AG04450 (cell line): ENCODE data around the gene STRA6. TPM values are rescaled to one million over a fixed set of nuclear protein-coding genes. Genes with fewer than 3 reads are reported as not detected.

Source experiments
- CTCF ChIA-PET: fragments of 300-600, 350-600 bp; formaldehyde crosslinking; extraction: SDS; loops from one replicate; lab custom pipeline; 2022; ENCODE audit warnings: antibody characterized with exemption, inconsistent platforms; lab: Charles Lee
- POLR2A ChIA-PET: fragments of 350-600 bp; formaldehyde crosslinking; extraction: SDS; loops from one replicate; lab custom pipeline; 2021; ENCODE audit warnings: antibody characterized with exemption, inconsistent platforms; lab: Yijun Ruan, JAX
- DNase-seq: peaks from one replicate; pipeline ENCODE4 v3.0.0-alpha.2; 2011; ENCODE audit warnings: low read depth, low spot score
- H3K27ac ChIP-seq: one replicate; pipeline ENCODE4 v1.5.1; 2012; ENCODE audit warnings: low read depth, low read length, control low read depth
- H3K27me3 ChIP-seq: one replicate; pipeline ENCODE4 v1.6.0; 2012; ENCODE audit warnings: low read length; ENCODE audit not compliant: control insufficient read depth, insufficient read depth
- H3K4me3 ChIP-seq: 2 replicates; pipeline ENCODE4 v1.5.1; 2011; ENCODE audit warnings: mild to moderate bottlenecking, low read depth, low read length, control low read depth
- H3K9me3 ChIP-seq: 2 replicates; pipeline ENCODE4 v1.5.1; 2012; ENCODE audit warnings: low read length; ENCODE audit not compliant: control insufficient read depth, insufficient read depth
- CTCF ChIP-seq: IDR thresholded peaks from 2 replicates; pipeline ENCODE4 v1.5.1; 2011; ENCODE audit warnings: low read depth, low read length, control low read depth, inconsistent platforms
- polyA plus RNA-seq: library from polyadenylated mRNA; depleted of rRNA; stranded (reverse); fragments of >200 nt; gene quantifications from 2 replicates; pipeline ENCODE4 v1.2.3, GENCODE V29; 2011

Gene STRA6
- polyA plus RNA-seq, 1 experiment, result 0.12 TPM

- TF ChIP-seq CTCF, result no peak
- ChIA-PET POLR2A (no interaction called here), CTCF (no interaction called here)
- Histone ChIP-seq H3K9me3 (no peaks in the 10 kb centered on the region; the same call in 1 of the 2 replicates), H3K27ac (no peak overlapping the region), H3K4me3 (no peak overlapping the region), H3K27me3 (no peaks in the 10 kb centered on the region)
- DNase-seq, result no peak
Observed at GRCh38 chr15:74193299-74193718, 9.3 kb downstream of the STRA6 start.

GRCh38 chr15:74192751-74193150, 9.8 kb downstream of the STRA6 start:
- ChIA-PET CTCF (no interaction called here), POLR2A (no interaction called here)
- no peak for TF ChIP-seq CTCF
- Histone ChIP-seq H3K4me3 (no peak overlapping the region), H3K27me3 (no peaks in the 10 kb centered on the region), H3K9me3 (no peaks in the 10 kb centered on the region; the same call in 1 of the 2 replicates), H3K27ac (no peak overlapping the region)
- DNase-seq, result no peak

GRCh38 chr15:74191798-74192197, 10.8 kb downstream of the STRA6 start:
- CTCF ChIA-PET, result no interaction called here

GRCh38 chr15:74188216-74188615, 14.4 kb downstream of the STRA6 start:
- no peak for DNase-seq
- ChIA-PET CTCF (interaction anchor here (0.8 kb wide), 1 partner anchor 54 kb away, joined by 5 read pairs; no protein-coding TSS in a partner anchor), POLR2A (no interaction called here)
- Histone ChIP-seq H3K27me3 (no peaks in the 10 kb centered on the region), H3K9me3 (no peaks in the 10 kb centered on the region; the same call in 1 of the 2 replicates), H3K27ac (no peak overlapping the region), H3K4me3 (no peak overlapping the region)
- no peak for TF ChIP-seq CTCF

More at GRCh38 chr15:74191798-74192197, 10.8 kb downstream of the STRA6 start:
- no peak for DNase-seq
- Histone ChIP-seq H3K9me3 (no peaks in the 10 kb centered on the region; the same call in 1 of the 2 replicates), H3K27ac (no peak overlapping the region), H3K27me3 (no peaks in the 10 kb centered on the region), H3K4me3 (no peak overlapping the region)
- no peak for TF ChIP-seq CTCF
- POLR2A ChIA-PET, result no interaction called here

- H3K27me3 ChIP-seq, result peaks cover 3% of the 10 kb centered on the region
- no peak overlapping the region for H3K27ac ChIP-seq
- no peak for TF ChIP-seq CTCF
- CTCF ChIA-PET, result no interaction called here
- POLR2A ChIA-PET, result no interaction called here
- H3K4me3 ChIP-seq, result no peak overlapping the region
- no peak for DNase-seq
- H3K9me3 ChIP-seq, result no peaks in the 10 kb centered on the region; the same call in 1 of the 2 replicates
Observed at GRCh38 chr15:74185710-74186348, 16.8 kb downstream of the STRA6 start.
